HG03520 (cell line): Measurements from ENCODE around the gene BUD31.
"Not testable (repeated sequence)": the region's sequence is repeated elsewhere in the genome, so short reads cannot be mapped to it uniquely, and the experiment has no call there.

Experiments
- ATAC-seq: cut with Tn5 transposase; IDR thresholded peaks from one replicate; pipeline ENCODE4 v1.9.1; 2021; ENCODE audit warnings: mild to moderate bottlenecking, moderate library complexity; ENCODE audit not compliant: unreplicated experiment

BUD31 gene

DNA sequence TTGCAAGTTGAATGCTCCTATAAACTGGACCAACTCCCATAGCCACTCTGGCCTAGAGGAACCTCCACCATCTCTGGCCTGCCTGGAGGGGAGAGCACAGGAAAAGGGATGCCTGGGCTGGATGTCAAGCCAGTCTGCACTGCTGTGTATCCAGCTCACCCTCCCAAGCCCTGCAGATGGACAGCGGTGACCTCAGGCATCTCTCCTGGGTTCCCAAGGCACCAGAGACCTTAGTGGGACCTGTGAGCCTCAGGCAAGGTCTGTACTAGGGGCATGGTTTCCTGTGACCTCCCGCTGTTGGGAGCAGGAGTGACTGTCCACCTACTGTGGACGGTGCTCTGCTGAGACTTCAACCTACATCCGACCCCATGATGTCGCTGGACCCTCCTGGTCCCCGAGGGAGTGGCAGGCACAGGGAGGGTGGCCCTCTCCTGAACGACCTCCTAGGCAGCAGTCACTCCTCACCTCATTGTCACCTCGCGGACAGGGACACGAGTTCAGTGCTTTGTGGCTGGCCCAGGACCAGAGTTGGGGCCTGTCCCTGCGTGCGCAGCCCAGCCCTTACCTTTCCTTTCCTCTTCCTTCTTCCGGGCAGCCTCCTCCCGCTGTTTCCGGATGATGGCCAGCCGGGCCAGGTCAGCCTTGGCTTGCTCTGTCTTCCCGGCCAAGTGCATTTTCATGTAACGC lies 11.3 kb upstream of the BUD31 start:
- ATAC-seq = no peak

DNA sequence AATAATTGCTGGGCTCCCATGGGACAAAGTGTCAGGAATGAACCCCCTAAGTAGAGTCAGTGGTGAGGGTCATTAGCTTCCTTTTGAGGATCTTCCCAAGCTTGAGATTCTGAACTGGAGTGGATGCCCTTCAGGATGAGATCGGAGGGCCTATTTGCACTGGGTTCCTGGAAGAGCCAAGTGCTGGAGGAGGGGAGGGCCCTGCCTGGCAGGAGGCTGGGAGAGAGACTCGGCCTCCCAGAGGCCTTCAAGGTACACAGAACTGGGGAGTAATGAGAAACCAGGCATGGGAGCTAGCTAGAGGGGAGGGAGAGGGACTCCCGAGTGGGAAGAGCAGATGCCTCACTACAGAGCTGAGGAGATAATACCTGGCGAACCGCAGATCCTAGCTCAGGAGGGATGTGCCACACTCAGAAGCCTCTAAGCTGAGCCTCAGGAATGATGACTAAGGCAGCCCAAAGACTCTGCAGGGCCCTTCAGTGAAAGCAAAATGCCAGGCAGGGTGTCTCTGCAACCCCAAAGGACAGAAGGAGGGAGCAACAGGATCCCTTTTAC lies 9.8 kb upstream of the BUD31 start:
- no peak for ATAC-seq

DNA sequence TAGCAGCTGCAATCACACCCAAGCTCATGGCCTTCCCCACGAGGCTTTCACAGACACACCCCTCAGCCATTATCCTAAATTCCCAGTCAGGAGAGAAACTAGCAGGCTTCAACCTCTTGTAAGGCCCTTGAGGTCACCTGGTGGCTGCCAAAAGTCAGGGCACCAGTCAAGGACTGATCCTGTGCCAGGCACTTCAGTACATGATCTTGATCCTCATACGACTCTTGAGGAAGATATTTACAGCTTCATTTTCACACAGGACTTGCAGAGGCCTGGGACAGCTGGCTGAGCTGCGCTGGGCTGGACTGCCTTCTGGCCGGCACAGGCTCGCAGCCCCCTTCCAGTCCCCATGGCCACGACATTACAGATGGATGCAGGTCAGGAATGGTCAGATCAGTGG lies 9.2 kb upstream of the BUD31 start:
- no peak for ATAC-seq

DNA sequence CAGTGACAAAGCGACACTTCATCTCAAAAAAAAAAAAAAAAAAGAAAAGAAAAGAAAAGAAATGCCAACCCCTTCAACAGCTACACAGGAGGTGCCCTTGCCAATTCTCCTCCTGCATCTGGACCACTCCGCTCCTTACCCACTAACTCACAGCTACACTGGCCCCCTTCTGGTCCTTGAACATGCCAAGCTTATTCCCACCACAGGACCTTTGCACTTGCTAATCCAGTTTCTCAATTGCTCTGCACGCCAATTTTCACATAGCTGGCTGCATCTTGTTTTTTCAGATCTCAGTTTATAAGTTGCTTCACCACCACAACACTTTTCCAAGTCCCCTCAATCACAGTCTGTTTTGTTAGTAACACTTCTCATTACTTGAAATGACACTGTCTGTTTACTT lies 5.9 kb upstream of the BUD31 start:
- ATAC-seq = no peak

DNA sequence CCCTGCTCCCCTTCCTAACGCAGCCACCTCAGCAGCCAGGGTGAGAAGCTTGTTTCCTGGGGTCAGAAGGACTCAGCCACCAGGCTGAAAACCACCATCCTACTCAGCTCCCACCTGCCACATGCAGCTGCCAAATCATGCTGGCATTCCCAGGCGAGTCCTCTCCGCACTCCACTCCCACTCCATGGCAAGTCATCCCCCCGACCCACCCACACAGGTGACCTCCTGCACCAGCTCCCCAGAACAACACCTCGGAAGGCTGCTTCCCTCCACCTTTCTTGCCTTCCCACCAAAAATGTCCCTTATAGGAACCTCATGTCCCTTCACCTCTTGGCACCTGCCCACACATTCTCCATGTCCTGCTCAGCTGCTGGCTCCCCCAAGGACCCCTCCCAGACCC lies 5.0 kb upstream of the BUD31 start:
- no peak for ATAC-seq

DNA sequence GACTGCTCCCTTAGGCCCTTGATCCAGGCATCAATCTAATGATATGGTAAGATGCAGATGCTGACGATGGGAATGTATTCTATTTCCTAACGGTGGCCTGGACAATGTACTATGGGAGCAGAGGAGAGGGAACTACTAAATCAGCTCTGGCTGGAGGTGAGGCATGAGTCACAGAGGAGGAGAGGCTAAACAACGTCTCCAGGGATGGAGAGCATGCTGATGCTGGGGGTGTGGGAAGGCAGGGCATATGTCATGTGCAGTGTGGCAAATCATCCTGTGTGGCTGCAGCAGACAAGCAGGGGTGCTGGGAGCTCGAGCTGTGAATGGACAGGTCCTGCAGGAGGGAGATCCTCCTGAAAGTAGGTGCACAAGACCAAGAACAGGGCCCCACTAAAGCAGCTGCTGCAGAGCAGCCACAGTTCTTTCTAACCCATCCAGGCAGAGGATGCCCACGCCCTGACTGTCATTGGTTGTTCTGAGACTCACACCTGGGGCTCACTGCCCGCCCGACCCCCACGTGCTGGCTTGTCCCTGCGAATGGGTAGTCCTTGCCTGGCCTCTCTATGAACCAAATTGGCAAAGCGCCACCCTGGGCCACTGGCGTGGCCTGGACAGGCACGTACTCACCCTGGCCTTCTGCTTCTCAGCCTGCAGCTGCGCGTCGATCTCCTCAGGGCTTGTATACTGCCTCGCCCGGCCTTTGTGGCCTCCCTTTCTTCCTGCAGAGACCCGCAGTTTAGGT lies 4.4 kb upstream of the BUD31 start:
- ATAC-seq = no peak

DNA sequence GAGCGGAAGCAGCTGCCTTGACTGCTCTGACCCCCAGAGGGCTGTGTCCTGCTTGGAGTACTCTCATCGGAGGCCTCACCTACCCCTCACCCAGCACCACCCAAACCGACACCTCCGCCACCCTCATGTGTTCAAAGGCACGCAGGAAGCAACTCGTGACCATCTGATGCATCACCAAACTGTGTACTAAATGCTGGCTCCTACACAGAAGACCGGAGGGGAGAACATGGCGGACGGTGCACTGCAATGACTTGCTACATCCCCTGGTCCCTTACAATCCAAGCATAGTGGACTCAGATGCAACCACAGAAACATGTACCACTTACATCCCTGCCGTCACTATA lies 3.8 kb upstream of the BUD31 start:
- ATAC-seq = no peak

DNA sequence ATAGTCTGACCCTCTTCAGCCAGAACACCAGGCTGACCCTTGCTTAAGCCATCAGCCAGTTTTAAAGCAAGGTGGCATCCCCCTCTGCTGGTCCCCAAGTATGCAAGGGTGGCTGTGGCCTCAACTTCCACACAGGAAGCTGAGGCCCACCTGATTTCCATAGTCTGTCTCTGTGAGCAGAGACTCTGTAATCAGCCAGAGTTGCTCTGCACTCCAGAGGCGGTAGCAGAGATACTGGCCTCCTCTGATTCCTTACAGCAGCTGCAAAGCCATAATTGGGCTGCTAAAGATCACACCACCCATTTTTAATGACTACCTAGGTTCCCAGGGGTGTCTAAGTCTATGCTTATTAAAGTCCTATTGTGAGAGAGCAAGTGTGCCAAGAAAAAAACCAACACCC lies 2.2 kb upstream of the BUD31 start:
- no peak for ATAC-seq

DNA sequence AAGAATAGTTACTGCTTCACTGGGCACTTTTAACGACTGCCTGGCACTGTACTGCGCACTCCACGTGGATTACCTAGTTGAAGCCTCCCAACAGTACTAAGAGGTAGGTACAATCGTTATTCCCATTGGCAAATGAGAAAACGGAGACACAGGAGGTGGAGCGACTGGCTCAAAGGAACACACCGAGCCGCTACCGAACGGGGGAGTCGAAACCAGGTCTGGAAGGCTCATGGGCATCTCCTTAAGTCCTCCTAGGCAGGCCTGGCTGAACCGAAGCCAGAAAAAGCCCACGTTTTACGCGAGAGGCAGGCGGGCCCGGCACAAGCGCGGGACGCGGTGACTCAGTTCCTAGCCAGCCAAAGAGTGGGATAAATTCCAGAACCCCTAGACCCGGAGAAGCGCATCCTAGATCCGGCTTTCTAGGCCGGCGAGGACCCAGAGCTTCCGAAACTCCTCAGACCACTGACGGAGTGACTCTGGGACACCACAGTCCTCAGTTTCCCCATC lies 844 bp upstream of the BUD31 start:
- no peak for ATAC-seq

DNA sequence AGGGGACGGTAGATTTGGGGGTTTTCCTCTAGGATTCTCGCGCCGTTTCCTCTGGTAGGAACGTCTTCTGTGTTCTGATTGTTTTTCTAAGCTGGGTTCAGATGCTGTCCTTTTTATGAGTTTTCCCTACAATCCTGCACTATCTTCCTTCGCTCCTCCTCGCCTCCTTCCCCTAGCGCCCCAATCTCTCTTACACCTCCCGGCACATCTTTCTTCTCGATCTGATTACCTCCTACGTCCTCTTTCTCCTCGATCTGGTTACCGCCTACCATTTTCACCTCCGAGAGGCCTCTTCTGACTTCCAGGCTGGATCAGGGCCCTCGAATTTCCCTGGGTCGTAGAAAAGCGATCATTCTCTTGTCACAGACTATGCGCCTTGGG lies 413 bp downstream of the BUD31 start:
- no peak for ATAC-seq

DNA sequence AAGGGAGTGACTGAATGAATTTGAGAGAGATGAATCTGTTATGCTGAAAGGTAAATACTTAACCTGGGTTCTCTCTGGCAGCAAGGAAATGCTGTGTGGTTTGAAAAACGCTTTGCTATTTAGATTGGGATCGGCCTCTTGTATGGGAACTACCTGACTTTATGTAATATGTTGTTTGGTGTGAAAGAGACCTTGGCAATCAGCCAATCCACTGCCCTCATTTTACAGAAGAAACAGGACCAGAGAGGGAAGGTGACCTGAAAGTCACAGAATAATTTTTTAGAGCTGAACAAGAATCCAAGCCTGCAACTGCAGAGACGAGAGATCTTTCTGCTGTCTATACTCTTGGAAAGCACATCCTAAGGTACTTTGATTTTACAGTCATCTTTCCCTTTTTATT lies 1.0 kb downstream of the BUD31 start:
- no peak for ATAC-seq

DNA sequence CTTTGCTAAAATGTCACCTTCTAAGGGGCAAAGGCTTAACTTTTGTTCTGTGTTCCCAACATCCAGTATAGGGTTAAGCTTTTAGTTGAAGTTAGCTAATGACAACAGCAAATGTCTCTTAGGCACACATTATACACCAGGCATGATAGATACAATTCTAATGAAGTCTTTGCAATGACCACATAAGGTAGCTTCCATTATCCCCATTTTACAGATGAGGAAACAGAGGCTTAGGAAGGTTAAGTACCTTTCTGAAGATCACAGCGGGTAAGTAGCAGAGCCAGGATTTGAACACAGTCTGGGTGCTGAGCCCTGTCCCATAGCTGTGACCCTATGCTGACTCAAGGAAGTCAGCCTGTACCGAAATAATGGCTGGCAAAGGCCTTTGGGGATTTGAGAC lies 1.9 kb downstream of the BUD31 start:
- no peak for ATAC-seq

DNA sequence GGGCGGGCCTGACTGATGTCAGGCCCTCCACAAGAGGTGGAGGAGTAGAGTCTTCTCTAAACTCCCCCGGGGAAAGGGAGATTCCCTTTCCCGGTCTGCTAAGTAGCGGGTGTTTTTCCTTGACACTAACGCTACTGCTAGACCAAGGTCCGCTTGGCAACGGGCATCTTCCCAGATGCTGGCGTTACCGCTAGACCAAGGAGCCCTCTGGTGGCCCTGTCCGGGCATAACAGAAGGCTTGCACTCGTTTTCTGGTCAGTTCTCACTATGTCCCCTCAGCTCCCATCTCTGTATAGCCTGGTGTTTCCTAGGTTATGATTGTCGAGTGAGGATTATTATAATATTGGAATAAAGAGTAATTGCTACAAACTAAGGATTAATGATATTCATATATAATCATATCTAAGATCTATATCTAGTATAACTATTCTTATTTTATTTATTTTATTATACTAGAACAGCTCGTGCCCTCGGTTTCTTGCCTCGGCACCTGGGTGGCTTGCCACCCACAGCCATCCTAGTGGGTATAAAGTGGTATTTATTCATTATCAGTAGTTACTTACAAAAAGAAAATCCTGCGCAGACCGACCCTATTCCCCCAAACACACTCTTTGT lies 6.9 kb downstream of the BUD31 start:
- ATAC-seq = not testable (repeated sequence)

DNA sequence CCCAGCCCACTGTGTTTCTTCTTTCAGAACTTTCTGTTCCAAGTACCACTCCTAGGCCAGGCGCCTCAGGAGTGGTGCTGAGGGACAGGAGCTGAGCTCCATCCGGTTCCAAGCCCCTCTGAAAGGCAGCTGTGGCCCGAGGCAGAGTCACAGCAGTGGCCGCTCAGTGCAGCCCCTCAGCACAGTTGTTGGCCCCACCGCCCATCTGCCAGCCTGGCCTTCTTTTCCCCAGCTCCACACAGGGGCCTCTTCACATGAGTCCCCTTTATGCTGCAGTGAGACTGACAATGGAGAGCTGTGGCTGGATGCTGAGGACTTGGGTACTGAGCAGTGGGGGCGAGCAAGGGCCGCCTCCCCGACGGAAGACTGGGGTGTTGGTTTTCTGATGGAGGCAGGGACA lies 9.5 kb downstream of the BUD31 start:
- ATAC-seq = no peak

DNA sequence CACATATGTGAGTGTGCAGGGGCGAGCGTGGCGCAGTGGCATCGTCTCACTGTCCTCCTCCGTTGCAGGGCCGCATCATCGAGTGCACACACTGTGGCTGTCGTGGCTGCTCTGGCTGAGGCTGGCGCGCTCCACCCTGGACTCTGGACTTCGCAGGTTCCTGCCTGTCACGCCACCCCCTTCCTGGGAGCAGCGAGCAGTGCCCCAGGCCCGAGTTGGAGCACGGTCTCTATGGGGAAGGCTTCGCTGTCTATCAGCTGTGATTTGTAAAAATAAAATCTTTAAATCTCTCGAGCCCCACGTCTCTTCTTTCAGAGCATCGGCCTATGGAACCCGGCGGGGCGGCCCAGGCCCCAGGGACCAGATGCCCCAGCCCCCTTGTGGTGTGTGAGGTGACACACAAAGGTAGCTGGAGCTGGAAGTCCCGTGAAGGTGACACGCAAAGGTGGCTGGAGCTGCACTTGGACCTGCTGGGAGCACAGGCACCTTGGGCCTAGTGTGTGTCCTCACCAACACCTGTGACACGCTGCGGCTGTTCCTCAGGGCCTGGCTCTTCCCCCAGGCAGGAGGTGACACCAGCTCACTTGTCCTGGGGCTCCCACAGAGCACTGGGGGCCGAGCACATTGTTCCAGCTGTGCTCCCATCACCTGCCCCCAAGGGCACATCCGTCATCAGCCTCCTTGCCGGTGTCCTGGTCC lies 10.7 kb downstream of the BUD31 start:
- no peak for ATAC-seq

DNA sequence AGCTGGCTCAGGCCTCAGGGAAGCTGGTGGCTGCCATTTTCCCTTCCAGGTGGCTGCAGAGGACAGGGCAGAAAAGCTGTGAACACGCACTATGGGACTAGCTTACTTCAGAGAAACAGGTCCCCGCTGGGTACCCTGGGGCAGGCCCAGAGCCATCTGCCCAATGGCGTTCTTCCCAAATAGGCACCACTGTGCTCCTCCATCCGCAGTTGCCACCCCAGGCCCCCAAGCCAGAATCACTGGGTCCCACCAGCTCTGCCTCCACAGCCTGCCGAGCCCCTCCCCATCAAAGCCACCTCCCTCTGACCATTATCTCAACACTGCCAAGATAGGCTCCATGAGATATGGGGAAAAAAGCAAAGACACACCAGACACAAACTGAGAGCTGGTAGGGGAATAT lies 11.4 kb downstream of the BUD31 start:
- no peak for ATAC-seq

DNA sequence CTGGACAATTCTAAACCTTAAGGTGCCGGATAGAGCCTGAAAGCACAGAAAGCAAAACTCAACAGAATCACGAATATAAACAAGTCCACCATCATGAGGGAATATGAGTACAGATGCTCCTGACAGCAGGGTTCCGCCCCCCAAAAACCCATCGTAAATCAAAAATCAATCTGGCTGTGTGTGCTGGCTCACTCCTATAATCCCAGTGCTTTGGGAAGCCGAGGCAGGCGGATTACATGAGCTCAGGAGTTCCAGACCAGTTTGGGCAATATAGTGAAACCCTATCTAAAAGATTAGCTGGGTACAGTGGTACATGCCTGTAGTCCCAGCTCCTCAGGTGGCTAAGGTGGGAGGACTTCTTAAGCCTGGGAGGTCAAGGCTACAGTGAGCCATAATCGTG lies 12.2 kb downstream of the BUD31 start:
- ATAC-seq = no peak

DNA sequence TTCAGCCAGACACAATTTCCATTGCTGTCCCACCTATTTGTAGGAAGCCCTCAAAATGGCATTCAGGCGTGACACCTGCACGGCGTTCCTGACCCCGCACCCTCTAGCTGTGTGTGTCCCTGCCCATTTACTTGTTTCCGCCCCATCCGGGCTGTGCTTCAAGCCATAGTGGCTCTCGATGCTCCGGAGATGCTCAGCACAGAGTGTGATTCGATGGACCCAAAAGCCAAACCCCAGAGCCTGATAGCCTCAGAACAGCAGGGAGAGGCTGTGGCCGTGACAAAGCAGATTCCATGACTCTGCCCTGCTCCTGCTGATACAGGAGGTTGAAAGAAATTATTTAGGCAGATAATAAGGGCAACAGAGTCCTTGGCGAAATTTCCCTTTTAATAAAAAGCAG lies 13.4 kb downstream of the BUD31 start:
- ATAC-seq = no peak

DNA sequence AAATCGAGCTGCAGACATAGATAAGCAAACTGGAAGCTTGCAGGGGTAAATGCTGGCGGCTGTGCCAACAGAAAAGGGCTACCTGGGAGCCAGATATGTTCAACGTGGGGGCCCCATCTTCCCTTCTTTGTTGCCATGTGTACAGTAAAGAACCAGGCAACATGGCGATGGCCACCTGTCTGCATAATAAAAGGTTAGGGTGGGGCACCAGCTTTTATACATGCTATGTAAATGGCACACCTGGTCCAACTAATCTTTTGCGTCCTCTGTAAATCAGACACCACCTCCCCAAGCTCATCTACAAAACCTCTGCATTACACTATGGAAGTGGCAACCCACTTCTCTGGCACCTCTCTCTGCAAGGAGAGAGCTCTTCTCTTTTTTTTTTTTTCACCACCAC lies 13.9 kb downstream of the BUD31 start:
- no peak for ATAC-seq

DNA sequence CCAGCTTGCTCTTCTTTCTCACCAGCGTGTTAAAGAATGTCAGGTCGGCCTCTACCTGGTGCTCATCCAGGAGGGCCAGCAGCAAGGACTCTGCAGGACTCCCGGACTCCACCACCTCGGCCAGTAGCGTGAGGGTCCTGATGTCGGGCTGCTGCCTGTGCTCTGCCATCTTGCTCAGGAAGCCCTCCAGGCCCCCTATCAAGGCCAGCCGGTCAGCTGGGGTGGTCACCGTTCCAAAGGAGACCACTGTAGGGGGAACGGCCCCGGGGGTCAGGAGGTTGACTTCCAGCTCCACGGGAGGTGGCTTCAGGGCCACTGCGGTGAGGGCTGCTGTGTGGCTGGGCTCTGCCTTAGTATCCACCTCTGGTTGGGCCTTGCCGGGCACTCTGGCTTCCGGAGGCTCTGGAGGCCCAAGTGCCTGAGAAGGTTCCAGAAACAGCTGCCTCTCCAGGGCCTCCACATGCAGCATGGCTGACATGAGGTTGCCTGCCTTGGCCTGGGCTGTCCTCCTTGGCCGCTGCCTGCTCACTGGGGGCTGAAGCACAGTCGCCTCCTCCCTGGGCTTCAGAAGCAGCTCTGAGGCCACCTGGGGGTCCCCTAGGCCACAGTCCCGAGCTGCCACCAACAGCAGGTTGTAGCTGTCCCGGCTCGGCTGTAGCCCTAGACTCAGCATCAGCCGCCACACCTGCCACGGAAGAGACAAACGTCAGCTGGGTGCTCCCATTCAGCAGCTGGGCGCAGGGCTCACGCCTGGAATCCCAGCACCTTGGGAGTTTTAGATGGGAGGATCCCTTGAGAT lies 16.4 kb downstream of the BUD31 start:
- no peak for ATAC-seq
